NCI-H524 (cell line): ENCODE data around the gene TMEM11.

Source experiments
- DNase-seq, 2 experiments: peaks; one replicate each; lab custom pipeline; 2025; lab: John Stamatoyannopoulos, UW

Gene TMEM11

GRCh38 chr17:21162394-21162775 is 51.6 kb downstream of the TMEM11 start:
- no peak for DNase-seq

GRCh38 chr17:21161498-21162393 is 52.2 kb downstream of the TMEM11 start:
- no peak for DNase-seq

GRCh38 chr17:21160401-21160800 is 53.6 kb downstream of the TMEM11 start:
- no peak for DNase-seq

- no peak for DNase-seq
Measured at GRCh38 chr17:21157586-21158370, 56.2 kb downstream of the TMEM11 start.

- no peak for DNase-seq
Measured at GRCh38 chr17:21152731-21153130, 61.2 kb downstream of the TMEM11 start.

- DNase-seq = no peak
Measured at GRCh38 chr17:21149621-21150020, 64.3 kb downstream of the TMEM11 start.
